PFSK-1 (cell line): ENCODE measurements around the gene SNRNP200.

Experiments
- POLR2AphosphoS5 ChIP-seq: IDR thresholded peaks from 2 replicates; pipeline ENCODE4 v1.6.1; 2012; ENCODE audit warnings: low read depth, mild to moderate bottlenecking, control low read depth, low read length, moderate library complexity
- TAF1 ChIP-seq: IDR thresholded peaks from 2 replicates; pipeline ENCODE4 v1.6.1; 2012; ENCODE audit warnings: low read length, control low read depth, borderline replicate concordance; ENCODE audit not compliant: insufficient read depth
- TF ChIP-seq, protein P1 (sequence below), 2 experiments: IDR thresholded peaks; 2 replicates each; pipeline versions ENCODE4 v1.6.1 to v1.8.0; 2011 to 2012; ENCODE audit warnings: low read depth in 2 of 2, low read length in 2 of 2, control low read depth in 1 of 2, inconsistent platforms in 1 of 2, mild to moderate bottlenecking in 1 of 2, moderate library complexity in 1 of 2; ENCODE audit not compliant: insufficient read depth in 1 of 2

DNA sequence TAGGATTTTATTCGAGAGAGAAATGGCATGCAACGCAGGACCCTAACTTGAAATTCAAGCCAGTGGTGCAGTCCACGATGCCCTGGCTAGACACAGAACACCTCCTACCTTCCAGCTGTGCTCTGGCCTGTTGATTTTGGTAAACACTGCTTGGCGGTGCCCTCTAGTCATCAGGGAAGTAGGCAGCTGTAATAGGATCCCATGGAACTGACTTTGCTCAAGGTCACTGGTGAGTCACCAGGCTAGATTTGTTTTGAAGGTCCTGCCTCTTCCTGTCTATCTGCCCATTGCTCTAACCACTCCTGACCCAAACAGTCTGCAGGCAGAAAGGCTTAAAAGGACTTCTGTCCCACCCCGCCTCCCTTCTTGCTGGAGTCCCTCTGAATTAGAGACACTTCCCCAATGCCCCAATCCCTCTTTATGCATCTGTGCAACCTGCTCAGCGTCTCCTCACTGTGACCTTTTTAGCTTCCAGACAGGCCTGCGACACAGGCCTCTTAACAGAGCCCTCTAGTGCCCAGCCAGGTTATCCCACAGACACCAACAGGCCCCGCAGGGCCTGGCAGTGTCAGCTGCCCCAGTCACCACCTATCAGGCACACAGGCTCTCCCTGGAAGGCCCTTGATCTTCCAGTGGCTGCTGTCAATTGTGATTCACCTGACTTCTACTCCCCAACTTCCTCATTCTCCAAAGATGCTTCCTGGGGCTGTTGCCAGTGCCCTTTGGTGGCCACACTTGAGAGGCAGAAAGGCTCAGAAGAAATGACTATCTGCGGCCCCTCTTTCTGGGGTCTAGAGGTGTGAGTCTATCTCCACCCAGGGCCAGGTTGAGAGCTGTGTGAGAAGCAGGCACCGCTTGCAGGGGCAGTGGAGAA lies 44.7 kb downstream of the SNRNP200 start:
- TF ChIP-seq, protein P1, sequence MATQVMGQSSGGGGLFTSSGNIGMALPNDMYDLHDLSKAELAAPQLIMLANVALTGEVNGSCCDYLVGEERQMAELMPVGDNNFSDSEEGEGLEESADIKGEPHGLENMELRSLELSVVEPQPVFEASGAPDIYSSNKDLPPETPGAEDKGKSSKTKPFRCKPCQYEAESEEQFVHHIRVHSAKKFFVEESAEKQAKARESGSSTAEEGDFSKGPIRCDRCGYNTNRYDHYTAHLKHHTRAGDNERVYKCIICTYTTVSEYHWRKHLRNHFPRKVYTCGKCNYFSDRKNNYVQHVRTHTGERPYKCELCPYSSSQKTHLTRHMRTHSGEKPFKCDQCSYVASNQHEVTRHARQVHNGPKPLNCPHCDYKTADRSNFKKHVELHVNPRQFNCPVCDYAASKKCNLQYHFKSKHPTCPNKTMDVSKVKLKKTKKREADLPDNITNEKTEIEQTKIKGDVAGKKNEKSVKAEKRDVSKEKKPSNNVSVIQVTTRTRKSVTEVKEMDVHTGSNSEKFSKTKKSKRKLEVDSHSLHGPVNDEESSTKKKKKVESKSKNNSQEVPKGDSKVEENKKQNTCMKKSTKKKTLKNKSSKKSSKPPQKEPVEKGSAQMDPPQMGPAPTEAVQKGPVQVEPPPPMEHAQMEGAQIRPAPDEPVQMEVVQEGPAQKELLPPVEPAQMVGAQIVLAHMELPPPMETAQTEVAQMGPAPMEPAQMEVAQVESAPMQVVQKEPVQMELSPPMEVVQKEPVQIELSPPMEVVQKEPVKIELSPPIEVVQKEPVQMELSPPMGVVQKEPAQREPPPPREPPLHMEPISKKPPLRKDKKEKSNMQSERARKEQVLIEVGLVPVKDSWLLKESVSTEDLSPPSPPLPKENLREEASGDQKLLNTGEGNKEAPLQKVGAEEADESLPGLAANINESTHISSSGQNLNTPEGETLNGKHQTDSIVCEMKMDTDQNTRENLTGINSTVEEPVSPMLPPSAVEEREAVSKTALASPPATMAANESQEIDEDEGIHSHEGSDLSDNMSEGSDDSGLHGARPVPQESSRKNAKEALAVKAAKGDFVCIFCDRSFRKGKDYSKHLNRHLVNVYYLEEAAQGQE (IDR thresholded peaks at IDR 0.05; ENCODE audit: insufficient read depth in 1 of 2, low read depth in 2 of 2, low read length in 2 of 2): no peak
- TF ChIP-seq POLR2AphosphoS5 (no peak), TAF1 (peak; percentile 55; the same call in 1 of the 2 replicates)
